ENCODE results near the gene GCDH.

Gene GCDH

DNA sequence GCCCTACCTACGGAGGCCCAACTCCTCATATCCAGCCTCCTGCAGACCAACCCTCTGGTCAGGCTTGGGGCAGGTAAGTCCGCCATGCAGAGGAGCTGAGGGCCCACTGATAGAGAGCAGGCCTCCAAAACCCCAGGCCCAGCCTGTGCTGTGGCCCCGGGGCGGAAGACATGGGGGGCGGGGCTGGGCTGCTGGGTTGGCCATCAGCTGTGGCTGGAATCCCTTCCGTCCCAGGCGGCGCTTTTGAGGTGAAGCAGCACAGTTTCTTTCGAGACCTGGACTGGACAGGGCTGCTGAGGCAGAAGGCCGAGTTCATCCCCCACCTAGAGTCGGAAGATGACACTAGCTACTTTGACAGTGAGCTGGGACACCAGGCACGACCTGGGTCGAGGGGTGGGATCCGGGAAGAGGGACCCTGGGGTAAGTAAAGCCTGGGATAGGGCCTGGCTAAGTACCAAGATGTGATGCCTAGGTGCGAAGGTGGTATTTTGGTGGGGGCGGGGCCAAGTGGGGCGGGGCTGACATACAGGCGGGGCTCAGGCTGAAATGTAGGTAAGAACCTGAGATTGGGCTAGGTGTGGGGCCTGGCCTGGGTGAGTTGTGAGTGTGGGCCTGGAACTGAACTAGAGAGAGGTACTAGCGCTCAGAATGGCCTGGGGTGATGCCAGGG is 25.1 kb upstream of the GCDH start:
- H3K36me3 Mint-ChIP-seq (ENCODE audit: insufficient read depth), result peaks cover 7% of the 10 kb centered on the region
- no peaks in the 10 kb centered on the region for H3K9me3 Mint-ChIP-seq
- DNase-seq, result no peak
- ATAC-seq (replicated peaks), result no peak
- peaks cover 8 to 37% of the 10 kb centered on the region in 2 donors for H3K27me3 Mint-ChIP-seq
- peak overlapping the region; percentile 66 to 73 for H3K4me3 Mint-ChIP-seq
- no peak overlapping the region for H3K27ac Mint-ChIP-seq
- peaks cover 8% of the 10 kb centered on the region in 2 donors for H3K4me1 Mint-ChIP-seq (ENCODE audit: low read depth in 2 of 2)

DNA sequence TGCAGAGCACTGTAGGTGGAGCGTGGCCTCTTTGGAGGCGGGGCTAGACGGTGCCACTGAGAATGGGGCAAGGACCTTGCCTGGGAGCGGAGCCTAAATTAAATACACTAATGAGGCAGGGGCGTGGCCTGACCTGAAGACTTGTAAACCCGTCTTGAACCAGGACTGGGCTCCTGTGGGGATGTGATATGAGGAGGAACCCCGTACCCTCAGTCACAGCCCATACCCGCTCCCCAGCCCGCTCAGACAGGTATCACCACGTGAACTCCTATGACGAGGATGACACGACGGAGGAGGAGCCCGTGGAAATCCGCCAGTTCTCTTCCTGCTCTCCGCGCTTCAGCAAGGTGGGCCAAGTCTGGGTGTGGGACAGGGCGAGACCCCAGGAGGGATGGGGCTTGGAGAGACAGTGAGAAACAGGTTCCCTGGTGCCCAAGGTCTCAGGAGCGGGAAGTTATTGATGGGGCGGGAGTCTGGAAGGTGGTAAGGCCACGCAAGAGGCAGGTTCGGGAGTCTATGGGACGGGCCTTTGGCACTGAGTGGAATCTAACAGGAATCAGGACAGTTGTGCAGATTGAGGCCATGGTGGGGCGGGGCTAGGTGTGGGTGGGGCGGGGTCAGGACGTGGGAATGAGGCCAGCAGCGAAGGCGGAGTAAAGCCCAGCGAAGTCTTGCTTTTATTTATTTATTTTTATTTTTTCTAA is 24.4 kb upstream of the GCDH start:
- Mint-ChIP-seq H3K4me3 (peak overlapping the region; percentile 66 to 73), H3K4me1 (ENCODE audit: low read depth in 2 of 2) (peaks cover 8% of the 10 kb centered on the region in 2 donors), H3K27ac (no peak overlapping the region), H3K36me3 (ENCODE audit: insufficient read depth) (peaks cover 7% of the 10 kb centered on the region), H3K9me3 (no peaks in the 10 kb centered on the region), H3K27me3 (peaks cover 8 to 32% of the 10 kb centered on the region in 2 donors)
- DNase-seq (no peak), ATAC-seq (replicated peaks) (no peak)

DNA sequence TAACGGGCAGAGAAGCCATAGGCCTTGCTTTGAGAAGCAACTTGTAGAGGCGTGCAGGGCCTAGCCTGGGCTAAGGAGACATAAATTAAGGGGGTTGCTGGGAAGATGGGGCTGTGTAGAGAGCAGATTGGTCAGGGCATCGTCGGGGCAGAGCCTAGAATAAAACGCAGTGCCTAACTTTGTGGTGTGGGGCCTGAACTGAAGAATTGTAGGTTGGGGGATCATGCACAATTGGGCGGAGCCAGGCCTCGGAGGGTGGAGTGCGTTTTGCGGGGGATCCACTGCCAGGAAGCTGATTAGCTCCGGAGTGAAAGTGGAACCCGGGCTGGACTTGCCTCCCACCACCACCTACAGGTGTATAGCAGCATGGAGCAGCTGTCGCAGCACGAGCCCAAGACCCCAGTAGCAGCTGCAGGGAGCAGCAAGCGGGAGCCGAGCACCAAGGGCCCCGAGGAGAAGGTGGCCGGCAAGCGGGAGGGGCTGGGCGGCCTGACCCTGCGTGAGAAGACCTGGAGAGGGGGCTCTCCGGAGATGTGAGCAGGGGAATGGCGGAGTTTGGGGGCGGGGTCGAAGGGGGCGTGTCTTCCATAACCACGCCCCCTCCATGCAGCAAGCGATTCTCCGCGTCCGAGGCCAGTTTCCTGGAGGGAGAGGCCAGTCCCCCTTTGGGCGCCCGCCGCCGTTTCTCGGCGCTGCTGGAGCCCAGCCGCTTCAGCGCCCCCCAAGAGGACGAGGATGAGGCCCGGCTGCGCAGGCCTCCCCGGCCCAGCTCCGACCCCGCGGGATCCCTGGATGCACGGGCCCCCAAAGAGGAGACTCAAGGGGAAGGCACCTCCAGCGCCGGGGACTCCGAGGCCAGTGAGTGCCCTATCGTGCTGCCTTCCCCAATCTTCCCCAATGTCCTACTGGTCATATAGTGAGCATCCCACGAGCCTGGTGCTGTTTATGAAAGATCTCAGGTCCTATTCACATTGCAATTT is 23.6 kb upstream of the GCDH start:
- H3K4me3 Mint-ChIP-seq, result peak overlapping the region; percentile 66 to 73
- H3K27ac Mint-ChIP-seq, result no peak overlapping the region
- H3K4me1 Mint-ChIP-seq (ENCODE audit: low read depth in 2 of 2), result peaks cover 8 to 11% of the 10 kb centered on the region in 2 donors
- peaks cover 7% of the 10 kb centered on the region for H3K36me3 Mint-ChIP-seq (ENCODE audit: insufficient read depth)
- H3K27me3 Mint-ChIP-seq, result peaks cover 8 to 32% of the 10 kb centered on the region in 2 donors
- no peaks in the 10 kb centered on the region for H3K9me3 Mint-ChIP-seq
- ATAC-seq (replicated peaks) (peak; percentile 66), DNase-seq (peak in 2 of 3 experiments; percentile 23 to 36)

DNA sequence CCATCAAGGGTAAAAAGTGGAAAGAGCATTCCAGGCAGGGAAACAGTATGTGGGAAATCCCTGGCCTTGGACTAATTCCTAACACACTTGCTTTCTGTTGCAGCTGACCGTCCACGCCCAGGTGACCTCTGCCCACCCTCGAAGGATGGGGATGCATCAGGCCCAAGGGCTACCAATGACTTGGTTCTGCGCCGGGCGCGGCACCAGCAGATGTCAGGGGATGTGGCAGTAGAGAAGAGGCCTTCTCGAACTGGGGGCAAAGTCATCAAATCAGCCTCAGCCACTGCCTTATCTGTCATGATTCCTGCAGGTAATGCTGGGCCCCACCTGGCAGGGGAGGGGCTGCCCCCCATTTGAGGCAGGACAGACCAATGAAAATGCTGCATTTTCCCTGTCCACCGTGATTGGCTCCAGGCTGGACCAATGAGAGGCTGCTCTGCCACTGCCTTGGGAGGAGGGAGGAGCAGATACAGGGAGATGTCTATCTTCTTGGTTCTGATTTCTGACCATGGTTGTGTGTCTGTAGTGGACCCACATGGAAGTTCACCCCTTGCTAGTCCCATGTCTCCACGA is 22.3 kb upstream of the GCDH start:
- peaks cover 15% of the 10 kb centered on the region for H3K36me3 Mint-ChIP-seq (ENCODE audit: insufficient read depth)
- no peak overlapping the region for H3K4me3 Mint-ChIP-seq
- no peaks in the 10 kb centered on the region for H3K9me3 Mint-ChIP-seq
- H3K27ac Mint-ChIP-seq, result no peak overlapping the region
- H3K27me3 Mint-ChIP-seq, result peaks cover 8 to 32% of the 10 kb centered on the region in 2 donors
- H3K4me1 Mint-ChIP-seq (ENCODE audit: low read depth in 2 of 2), result peaks cover 8 to 11% of the 10 kb centered on the region in 2 donors
- ATAC-seq (replicated peaks) (no peak), DNase-seq (no peak)

DNA sequence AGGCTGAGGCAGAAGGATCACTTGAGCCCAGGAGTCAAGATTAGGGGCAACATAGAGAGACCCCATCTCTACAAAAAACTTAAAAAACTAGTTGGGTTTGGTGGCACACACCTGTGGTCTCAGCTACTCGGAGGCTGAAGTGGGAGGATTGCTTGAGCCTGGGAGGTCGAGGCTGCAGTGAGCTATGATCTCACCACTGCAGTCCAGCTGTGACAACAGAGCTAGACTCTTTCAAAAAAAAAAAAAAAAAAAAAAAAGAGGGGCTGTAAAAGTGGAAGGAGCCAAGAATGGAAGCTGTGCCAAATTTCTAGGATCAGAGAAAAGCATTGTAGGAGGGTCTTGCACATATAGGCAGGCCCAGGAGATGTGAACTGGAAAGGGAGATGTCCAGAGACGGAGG is 19.3 kb upstream of the GCDH start:
- H3K4me1 Mint-ChIP-seq (ENCODE audit: low read depth in 2 of 2), result peaks cover 6 to 7% of the 10 kb centered on the region in 2 donors
- H3K9me3 Mint-ChIP-seq, result no peaks in the 10 kb centered on the region
- H3K27ac Mint-ChIP-seq, result no peak overlapping the region
- no peak overlapping the region for H3K4me3 Mint-ChIP-seq
- peaks cover 25% of the 10 kb centered on the region for H3K36me3 Mint-ChIP-seq (ENCODE audit: insufficient read depth)
- DNase-seq (no peak), ATAC-seq (replicated peaks) (no peak)
- peaks cover 0 to 8% of the 10 kb centered on the region in 2 donors for H3K27me3 Mint-ChIP-seq

DNA sequence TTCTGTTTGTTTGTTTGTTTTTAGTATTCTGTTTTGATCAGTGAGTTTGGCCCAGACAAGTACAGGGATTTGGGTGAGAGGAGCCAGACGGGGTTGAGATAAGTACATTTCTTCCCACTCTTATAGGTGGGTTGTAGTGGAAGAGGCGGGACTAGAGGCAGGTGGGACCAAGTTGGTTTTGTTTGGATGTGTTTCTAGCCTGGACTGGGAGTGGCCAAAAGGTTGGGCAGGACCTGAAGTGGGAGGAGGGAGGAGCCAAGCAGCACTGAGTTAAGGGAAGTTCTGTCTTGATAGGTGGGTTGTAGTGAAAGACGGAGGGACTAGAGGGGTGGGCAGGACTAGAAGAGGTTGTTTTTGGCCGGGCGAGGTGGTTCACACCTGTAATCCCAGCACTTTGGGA is 18.7 kb upstream of the GCDH start:
- Mint-ChIP-seq H3K9me3 (no peaks in the 10 kb centered on the region), H3K4me1 (ENCODE audit: low read depth in 2 of 2) (peaks cover under 1 to 4% of the 10 kb centered on the region in 2 donors), H3K27ac (no peak overlapping the region), H3K27me3 (peaks cover 0 to 3% of the 10 kb centered on the region in 2 donors), H3K4me3 (peak overlapping the region in 1 of 2 donors; percentile 53), H3K36me3 (ENCODE audit: insufficient read depth) (peaks cover 29% of the 10 kb centered on the region)
- ATAC-seq (replicated peaks) (no peak), DNase-seq (no peak)

DNA sequence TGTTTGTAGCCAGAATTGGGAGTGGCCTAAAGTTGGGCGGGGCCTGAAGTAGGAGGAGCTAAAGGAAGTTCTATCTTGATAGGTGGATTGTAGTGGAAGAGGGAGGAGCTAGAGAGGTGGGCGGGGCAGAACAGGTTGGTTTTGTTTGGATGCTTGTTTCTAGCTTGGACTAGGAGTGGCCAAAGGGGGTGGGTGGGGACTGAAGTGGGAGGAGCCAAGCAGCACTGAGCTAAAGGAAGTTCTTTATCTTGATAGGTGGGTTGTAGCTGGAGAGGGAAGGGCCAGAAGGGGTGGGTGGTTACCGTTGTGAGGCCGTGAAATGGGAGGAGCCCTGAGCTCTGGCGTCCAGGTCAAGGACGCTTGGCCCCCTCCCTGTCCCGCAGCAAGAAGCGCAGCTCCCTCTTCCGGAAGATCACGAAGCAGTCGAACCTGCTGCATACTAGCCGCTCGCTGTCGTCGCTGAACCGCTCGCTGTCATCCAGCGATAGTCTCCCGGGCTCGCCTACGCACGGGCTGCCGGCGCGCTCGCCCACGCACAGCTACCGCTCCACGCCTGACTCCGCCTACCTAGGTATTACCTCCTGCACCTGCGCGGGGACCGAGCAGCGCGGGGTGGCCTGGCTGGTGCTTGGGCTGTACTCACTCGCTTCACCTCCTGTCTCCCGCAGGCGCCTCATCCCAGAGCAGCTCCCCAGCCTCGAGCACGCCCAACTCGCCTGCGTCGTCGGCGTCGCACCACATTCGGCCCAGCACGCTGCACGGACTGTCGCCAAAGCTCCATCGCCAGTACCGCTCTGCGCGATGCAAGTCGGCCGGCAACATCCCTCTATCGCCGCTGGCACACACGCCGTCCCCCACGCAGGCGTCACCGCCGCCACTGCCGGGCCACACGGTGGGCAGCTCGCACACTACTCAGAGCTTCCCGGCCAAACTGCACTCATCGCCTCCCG is 17.7 kb upstream of the GCDH start:
- H3K4me3 Mint-ChIP-seq, result peak overlapping the region; percentile 37 to 68
- no peaks in the 10 kb centered on the region for H3K9me3 Mint-ChIP-seq
- ATAC-seq (replicated peaks), result peak; percentile 80
- H3K27me3 Mint-ChIP-seq, result no peaks in the 10 kb centered on the region
- peaks cover 36% of the 10 kb centered on the region for H3K36me3 Mint-ChIP-seq (ENCODE audit: insufficient read depth)
- peaks cover 0 to 2% of the 10 kb centered on the region in 2 donors for H3K4me1 Mint-ChIP-seq (ENCODE audit: low read depth in 2 of 2)
- DNase-seq, result peak; percentile 50 to 61 (median 54)
- no peak overlapping the region for H3K27ac Mint-ChIP-seq

DNA sequence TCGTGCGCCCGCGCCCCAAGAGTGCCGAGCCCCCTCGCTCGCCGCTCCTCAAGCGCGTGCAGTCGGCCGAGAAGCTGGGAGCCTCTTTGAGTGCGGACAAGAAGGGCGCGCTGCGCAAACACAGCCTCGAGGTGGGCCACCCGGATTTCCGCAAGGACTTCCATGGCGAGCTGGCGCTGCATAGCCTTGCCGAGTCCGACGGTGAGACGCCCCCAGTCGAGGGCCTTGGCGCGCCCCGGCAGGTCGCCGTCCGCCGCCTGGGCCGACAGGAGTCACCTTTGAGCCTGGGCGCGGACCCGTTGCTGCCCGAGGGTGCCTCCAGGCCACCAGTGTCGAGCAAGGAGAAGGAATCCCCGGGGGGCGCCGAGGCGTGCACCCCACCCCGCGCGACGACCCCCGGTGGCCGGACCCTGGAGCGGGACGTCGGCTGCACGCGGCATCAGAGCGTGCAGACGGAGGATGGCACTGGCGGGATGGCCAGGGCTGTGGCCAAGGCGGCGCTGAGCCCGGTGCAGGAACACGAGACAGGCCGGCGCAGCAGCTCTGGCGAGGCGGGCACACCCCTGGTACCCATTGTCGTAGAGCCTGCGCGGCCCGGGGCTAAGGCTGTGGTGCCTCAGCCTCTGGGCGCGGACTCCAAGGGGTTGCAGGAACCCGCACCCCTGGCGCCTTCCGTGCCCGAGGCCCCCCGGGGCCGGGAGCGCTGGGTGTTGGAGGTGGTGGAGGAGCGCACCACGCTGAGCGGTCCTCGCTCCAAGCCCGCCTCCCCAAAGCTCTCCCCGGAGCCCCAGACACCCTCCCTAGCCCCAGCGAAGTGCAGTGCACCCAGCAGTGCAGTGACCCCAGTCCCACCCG is 16.8 kb upstream of the GCDH start:
- Mint-ChIP-seq H3K4me1 (ENCODE audit: low read depth in 2 of 2) (peaks cover 5 to 6% of the 10 kb centered on the region in 2 donors), H3K36me3 (ENCODE audit: insufficient read depth) (peaks cover 45% of the 10 kb centered on the region)

DNA sequence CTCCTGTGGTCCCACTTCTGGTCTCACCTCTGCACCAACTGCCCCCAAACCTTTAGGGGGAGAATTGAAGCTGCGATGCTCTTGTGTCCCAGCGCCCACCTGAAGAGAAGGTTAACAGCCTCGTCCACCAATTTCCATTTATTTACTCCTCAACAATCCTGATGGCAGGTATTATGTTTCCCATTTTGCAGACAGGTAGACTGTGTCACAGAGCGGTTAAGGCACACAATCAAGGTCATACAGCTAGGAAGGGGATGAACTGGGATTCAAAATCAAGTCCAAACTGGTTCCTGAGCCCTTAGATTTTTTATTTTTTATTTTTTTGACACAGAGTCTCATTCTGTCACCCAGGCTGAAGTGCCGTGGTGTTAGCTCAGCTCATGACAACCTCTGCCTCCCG is 15.9 kb upstream of the GCDH start:
- Mint-ChIP-seq H3K36me3 (ENCODE audit: insufficient read depth) (peaks cover 52% of the 10 kb centered on the region), H3K4me1 (ENCODE audit: low read depth in 2 of 2) (peaks cover 11 to 14% of the 10 kb centered on the region in 2 donors), H3K27me3 (no peaks in the 10 kb centered on the region), H3K9me3 (no peaks in the 10 kb centered on the region), H3K4me3 (no peak overlapping the region), H3K27ac (no peak overlapping the region)
- no peak for DNase-seq
- ATAC-seq (replicated peaks), result no peak

More for the DNA sequence above, 16.8 kb upstream of the GCDH start:
- ATAC-seq (replicated peaks) (no peak), DNase-seq (no peak)
- H3K27ac Mint-ChIP-seq, result no peak overlapping the region
- H3K4me3 Mint-ChIP-seq, result peak overlapping the region in 1 of 2 donors; percentile 68
- no peaks in the 10 kb centered on the region for H3K27me3 Mint-ChIP-seq
- no peaks in the 10 kb centered on the region for H3K9me3 Mint-ChIP-seq

DNA sequence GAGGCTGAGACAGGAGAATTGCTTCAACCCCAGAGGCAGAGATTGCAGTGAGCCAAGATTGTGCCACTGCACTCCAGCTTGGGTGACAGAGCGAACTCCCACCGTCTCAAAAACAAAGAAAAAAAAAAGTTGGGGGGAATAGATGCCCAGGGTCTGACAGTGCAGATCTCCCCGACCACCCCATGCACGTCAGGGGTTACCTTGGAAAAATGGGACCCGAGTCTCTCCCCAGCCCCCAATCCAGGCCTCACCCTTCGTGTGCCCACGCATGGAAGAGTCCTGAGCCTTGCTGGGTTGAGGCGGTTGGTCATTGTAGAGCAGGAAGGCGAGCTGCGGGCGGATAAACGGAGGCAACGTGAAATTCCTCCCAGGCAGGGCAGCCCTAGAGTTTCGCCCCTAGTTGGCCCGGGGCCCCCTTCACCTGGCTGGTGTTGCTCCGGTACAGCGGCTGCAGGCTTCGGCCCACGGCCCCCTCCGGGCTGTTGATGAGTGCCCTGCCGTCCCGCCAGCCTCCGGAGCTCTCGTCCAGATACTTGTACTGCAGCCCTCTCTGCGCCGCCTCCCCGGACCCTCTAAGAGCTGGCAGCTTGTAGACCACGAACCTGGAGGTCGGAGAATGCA is 10.3 kb upstream of the GCDH start:
- peak overlapping the region; percentile 79 to 94 for H3K27ac Mint-ChIP-seq
- H3K4me3 Mint-ChIP-seq, result peak overlapping the region; percentile 85 to 88
- no peak for ATAC-seq (replicated peaks)
- no peaks in the 10 kb centered on the region for H3K9me3 Mint-ChIP-seq
- DNase-seq, result peak in 1 of 3 experiments; percentile 19
- H3K27me3 Mint-ChIP-seq, result no peaks in the 10 kb centered on the region
- peaks cover 29 to 30% of the 10 kb centered on the region in 2 donors for H3K4me1 Mint-ChIP-seq (ENCODE audit: low read depth in 2 of 2)
- peaks cover 46% of the 10 kb centered on the region for H3K36me3 Mint-ChIP-seq (ENCODE audit: insufficient read depth)

DNA sequence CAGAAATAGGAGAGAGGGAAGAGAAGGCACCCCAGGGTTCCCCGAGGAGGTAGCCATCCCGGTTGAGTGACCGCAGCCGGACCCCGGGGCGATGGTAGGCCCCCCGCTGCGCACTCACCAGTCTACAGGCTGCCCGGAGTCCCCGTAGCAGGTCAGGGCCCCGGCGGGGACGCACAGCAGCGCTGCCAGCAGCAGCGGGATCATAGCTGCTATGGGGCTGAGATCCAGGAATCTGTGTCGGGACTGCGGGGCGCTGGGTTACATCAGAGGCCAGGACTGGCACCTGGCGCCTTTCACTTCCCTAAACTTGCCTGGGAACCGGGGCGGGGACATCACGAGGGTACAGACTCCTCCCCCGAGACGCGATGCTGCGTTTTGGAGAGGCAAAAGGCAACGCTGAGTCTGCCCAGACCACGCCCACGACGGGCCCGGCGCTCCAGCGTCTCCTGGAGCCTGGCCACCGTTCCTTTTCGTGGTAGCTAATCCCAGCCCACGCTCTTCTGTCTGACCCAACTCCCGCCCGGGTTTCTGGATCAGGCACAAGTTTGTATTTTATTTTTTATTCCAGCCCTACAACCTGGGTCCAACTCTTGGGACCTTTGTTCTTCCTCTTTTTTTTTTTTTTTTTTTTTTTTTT is 9.7 kb upstream of the GCDH start, which contains the start of gene DNASE2:
Gene DNASE2 (minus strand): TSS at position 278 of the 637 bp plus-strand sequence. CDS start 74 bp downstream, at position 204.
- no peaks in the 10 kb centered on the region for H3K9me3 Mint-ChIP-seq
- peak; percentile 73 for ATAC-seq (replicated peaks)
- H3K27me3 Mint-ChIP-seq, result no peaks in the 10 kb centered on the region
- DNase-seq, result peak; percentile 73 to 81 (median 76)
- H3K4me3 Mint-ChIP-seq, result peak within 1 kb of the TSS; percentile 85 to 88
- peaks cover 29 to 30% of the 10 kb centered on the region in 2 donors for H3K4me1 Mint-ChIP-seq (ENCODE audit: low read depth in 2 of 2)
- peak within 1 kb of the TSS; percentile 79 to 94 for H3K27ac Mint-ChIP-seq
- H3K36me3 Mint-ChIP-seq (ENCODE audit: insufficient read depth), result peaks cover 44% of the 10 kb centered on the region

Measured in effector memory CD8-positive, alpha-beta T cell (primary cell).